ENCODE results near the gene TLR2.

Gene TLR2

GRCh38 chr4:153706519-153706918, 22.4 kb downstream of the TLR2 start:
- TF ChIP-seq, protein P1, sequence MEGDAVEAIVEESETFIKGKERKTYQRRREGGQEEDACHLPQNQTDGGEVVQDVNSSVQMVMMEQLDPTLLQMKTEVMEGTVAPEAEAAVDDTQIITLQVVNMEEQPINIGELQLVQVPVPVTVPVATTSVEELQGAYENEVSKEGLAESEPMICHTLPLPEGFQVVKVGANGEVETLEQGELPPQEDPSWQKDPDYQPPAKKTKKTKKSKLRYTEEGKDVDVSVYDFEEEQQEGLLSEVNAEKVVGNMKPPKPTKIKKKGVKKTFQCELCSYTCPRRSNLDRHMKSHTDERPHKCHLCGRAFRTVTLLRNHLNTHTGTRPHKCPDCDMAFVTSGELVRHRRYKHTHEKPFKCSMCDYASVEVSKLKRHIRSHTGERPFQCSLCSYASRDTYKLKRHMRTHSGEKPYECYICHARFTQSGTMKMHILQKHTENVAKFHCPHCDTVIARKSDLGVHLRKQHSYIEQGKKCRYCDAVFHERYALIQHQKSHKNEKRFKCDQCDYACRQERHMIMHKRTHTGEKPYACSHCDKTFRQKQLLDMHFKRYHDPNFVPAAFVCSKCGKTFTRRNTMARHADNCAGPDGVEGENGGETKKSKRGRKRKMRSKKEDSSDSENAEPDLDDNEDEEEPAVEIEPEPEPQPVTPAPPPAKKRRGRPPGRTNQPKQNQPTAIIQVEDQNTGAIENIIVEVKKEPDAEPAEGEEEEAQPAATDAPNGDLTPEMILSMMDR (IDR thresholded peaks at IDR 0.05; ENCODE audit: low read depth, low read length, missing control alignments) = no peak
- no peak overlapping the region for H3K4me3 ChIP-seq (replicated peaks; ENCODE audit: low read depth, low read length)
- no peak for DNase-seq (ENCODE audit: extremely low read depth, low read depth)

DNA sequence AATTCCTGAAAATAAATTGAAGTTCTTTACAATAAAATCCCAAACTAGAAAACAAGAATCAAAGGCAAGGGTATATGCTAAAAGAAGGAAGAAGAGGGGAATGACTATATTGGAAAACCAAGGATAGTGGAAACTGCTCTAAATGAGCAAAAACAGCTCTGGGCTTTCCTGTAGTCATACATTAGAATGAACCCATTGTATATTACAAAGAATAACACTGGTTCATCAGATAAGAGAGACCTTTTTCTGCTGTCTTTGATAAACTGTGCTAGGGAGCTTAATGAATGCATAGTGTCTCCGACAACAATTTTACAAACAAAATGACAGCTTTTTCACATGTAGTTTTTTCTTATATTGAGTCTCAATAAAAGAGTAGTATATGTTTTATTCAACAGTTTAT, 26.6 kb downstream of the TLR2 start:
- TF ChIP-seq, protein P1 (IDR thresholded peaks at IDR 0.05; ENCODE audit: low read depth, low read length, missing control alignments) = no peak
- H3K4me3 ChIP-seq (replicated peaks; ENCODE audit: low read depth, low read length) = no peak overlapping the region
- DNase-seq (ENCODE audit: extremely low read depth, low read depth) = no peak

DNA sequence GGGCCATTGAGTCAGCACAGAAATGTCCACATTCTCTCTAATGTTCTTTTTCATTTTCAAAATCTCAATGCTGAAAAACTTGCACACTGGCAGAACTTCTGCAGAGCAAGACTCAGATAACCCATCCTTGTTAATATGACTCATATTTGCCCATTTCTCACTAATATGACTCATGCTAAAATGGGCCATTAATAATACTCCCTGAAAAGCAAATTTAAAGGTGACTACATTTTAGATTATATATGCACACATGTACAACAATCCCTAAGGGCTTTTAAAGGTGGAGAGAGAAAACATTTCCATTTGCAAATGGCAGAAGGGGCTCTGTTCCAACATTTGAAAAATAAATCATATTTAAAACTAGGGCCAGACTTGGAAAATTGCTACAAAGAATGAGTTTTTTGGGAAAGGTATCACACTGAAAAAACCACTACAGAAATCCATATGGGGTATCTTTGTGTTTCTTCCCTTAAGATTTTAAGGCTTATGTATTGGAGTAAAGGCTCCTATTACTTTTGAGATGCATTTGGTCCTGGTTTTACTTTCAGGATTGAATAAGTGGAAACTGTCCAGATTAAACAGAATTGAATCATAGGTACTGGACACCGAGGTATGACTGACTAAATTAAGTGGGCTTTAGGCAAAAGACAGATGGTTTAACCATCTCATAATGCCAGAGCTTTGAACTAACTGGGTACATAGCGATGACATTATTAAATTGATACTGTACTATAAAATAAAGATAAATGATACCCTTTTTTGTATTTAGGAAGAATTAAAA, 30.0 kb downstream of the TLR2 start:
- no peak overlapping the region for H3K4me3 ChIP-seq (replicated peaks; ENCODE audit: low read depth, low read length)
- TF ChIP-seq, protein P1 (IDR thresholded peaks at IDR 0.05; ENCODE audit: low read depth, low read length, missing control alignments) = no peak
- DNase-seq (ENCODE audit: extremely low read depth, low read depth) = peak; percentile 21

DNA sequence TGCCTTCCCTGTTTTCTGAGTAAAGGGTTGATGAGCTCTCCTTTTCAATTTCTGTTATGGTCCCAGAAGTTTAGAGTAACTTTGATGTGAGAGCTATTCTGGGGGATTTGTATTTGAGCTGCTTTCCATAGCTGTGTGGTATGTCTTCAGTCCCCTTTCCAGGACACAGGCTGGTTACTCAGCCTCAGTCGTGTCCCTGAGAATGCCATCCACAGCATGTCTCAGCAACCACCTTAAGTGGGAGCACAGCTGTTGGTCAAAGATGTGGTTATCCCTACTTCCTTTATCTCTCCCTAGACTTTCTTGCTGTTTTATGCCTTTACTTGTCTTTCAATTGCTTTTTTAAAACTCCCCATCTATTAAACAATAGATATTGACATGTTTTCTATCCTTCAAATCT, 38.0 kb downstream of the TLR2 start:
- H3K4me3 ChIP-seq (replicated peaks; ENCODE audit: low read depth, low read length) = no peak overlapping the region
- no peak for DNase-seq (ENCODE audit: extremely low read depth, low read depth)
- TF ChIP-seq, protein P1 (IDR thresholded peaks at IDR 0.05; ENCODE audit: low read depth, low read length, missing control alignments) = no peak

DNA sequence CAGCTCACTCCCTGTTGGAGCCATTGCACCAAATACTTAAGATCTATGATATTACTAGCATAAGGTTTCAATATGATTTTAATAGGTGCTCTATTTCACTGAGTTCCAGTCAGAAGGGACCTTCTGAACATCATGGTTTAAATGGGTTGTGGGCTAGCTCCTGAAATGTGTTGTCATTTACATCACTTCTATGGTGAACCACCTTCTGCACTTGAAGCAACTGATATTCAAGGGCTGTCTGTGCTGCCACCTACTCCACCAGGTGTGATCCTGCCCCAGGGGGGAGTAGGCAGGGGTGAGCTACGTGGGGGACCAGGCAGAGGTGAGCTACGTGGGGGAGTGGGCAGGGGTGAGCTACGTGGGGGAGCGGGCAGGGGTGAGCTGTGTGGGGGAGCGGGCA, 40.5 kb downstream of the TLR2 start:
- DNase-seq (ENCODE audit: extremely low read depth, low read depth) = no peak
- H3K4me3 ChIP-seq (replicated peaks; ENCODE audit: low read depth, low read length) = no peak overlapping the region
- TF ChIP-seq, protein P1 (IDR thresholded peaks at IDR 0.05; ENCODE audit: low read depth, low read length, missing control alignments) = no peak

- DNase-seq (ENCODE audit: extremely low read depth, low read depth) = no peak
- TF ChIP-seq, protein P1 (IDR thresholded peaks at IDR 0.05; ENCODE audit: low read depth, low read length, missing control alignments) = no peak
- H3K4me3 ChIP-seq (replicated peaks; ENCODE audit: low read depth, low read length) = no peak overlapping the region
Measured at GRCh38 chr4:153725136-153725830, 41.2 kb downstream of the TLR2 start.

Data from HFF-Myc (cell line).